ENCODE results near the gene GNB2. TPM values are rescaled to one million over a fixed set of nuclear protein-coding genes. Genes with fewer than 3 reads are reported as not detected.

The GNB2 gene
- total RNA-seq, 1 experiment from 2014 or later, result 174 TPM

DNA sequence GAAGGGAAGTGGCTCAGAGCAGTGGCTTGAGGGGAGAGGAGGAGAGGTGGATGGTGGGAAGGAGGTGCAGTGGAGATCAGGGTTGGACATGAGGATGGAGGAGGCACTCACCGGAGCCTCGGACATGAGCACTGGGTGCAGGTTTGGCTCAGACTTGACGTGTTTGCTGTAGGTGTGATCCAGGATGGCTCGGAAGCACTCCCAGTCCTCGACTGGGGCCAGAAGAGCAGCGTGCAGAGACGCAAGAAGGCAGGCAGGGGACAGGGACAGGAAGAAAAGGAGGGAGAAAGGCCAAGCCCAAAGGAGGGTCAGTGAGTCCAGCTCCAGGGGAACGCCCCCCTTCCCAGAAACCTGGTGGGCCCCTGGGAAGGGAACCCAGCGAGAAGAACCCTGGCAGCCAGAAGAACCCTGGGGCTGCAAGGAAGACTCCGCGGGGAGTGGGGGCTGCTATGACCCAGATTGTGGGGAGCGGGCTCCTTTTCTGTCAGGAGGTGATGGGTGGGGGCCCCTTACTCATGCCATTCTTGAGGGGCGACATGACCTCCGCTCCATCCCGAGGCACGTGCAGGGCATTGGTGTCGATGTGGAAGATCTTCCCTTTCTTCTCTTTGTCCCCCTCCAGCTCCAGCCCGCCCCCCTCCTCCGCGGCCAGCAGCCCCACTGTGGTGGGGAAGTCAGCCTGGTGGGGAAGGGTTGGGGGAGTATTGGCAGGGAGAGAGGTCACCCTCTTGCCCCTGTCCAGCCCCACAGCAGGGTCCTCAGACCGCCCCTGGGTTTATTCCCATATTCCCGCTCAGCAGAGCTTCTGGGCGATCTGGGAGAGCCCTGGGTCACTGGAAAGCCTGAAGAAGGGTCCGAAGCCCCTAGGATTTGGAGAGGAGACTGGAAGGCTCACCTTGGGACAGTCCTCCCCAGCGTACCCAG is 18.4 kb upstream of the GNB2 start:
- H3K36me3 Mint-ChIP-seq (ENCODE audit: insufficient read depth in 1 of 3, low read depth in 3 of 3), result no peaks in the 10 kb centered on the region
- Histone ChIP-seq H3K27me3 (ENCODE audit: insufficient read depth, low read length) (peaks cover 13% of the 10 kb centered on the region), H2AFZ (ENCODE audit: low read length) (no peak overlapping the region), H3K79me1 (ENCODE audit: insufficient read depth, low read depth, low read length, poor library complexity, severe bottlenecking) (no peaks in the 10 kb centered on the region), H3K27ac (ENCODE audit: insufficient read length, low read depth, low read length) (no peak overlapping the region), H3K18ac (ENCODE audit: insufficient read length, low read depth, low read length) (no peak overlapping the region), H2BK12ac (ENCODE audit: insufficient read length, low read depth, low read length) (no peak overlapping the region), H3K4me1 (ENCODE audit: insufficient read depth, low read length) (no peaks in the 10 kb centered on the region), H2BK20ac (ENCODE audit: low read depth, low read length, poor library complexity, severe bottlenecking) (no peak overlapping the region), H4K91ac (ENCODE audit: insufficient read length, low read depth, low read length) (no peak overlapping the region), H2BK15ac (ENCODE audit: low read depth, low read length) (no peak overlapping the region), H3K23me2 (ENCODE audit: insufficient read length, low read depth, low read length, poor library complexity, severe bottlenecking) (no peaks in the 10 kb centered on the region), H2BK5ac (ENCODE audit: insufficient read length, low read length) (no peak overlapping the region), H2AK5ac (ENCODE audit: insufficient read length, low read length) (no peak overlapping the region), H3T11ph (ENCODE audit: low read length) (no peak overlapping the region), H3K9me3 (ENCODE audit: control insufficient read depth, low read depth, low read length) (no peaks in the 10 kb centered on the region), H3K56ac (ENCODE audit: insufficient read length, low read depth, low read length) (no peak overlapping the region), H4K20me1 (ENCODE audit: control insufficient read depth, insufficient read depth, insufficient read length) (no peaks in the 10 kb centered on the region), H3K79me2 (ENCODE audit: insufficient read depth, low read length) (no peaks in the 10 kb centered on the region), H3K9ac (ENCODE audit: extremely low read depth, insufficient read length, low read length) (no peak overlapping the region), H2BK120ac (ENCODE audit: low read depth, low read length, poor library complexity, severe bottlenecking) (no peak overlapping the region), H3K4ac (ENCODE audit: low read depth, low read length) (no peak overlapping the region), H4K5ac (ENCODE audit: insufficient read length, low read depth, low read length) (no peak overlapping the region), H4K8ac (replicated peaks; ENCODE audit: insufficient read length, low read depth, low read length) (no peak overlapping the region), H3K4me2 (ENCODE audit: insufficient read depth, insufficient read length, low read length) (peak overlapping the region; percentile 44), H3K14ac (ENCODE audit: insufficient read depth, low read length) (no peak overlapping the region; the same call in 1 of the 2 replicates), H3K23ac (ENCODE audit: insufficient read length, low read depth, low read length) (no peak overlapping the region)
- no peaks in the 10 kb centered on the region for H3K9me3 Mint-ChIP-seq
- peaks cover 4 to 5% of the 10 kb centered on the region in 2 experiments; a peak in 3 of 4 replicates for H3K4me1 Mint-ChIP-seq
- no peak overlapping the region for H3K27ac Mint-ChIP-seq
- WGBS (ENCODE audit: extremely low coverage, insufficient read length, low lambda C conversion rate), result no CpG with 5 or more reads among the region's 25 CpGs
- no peak for DNase-seq
- H3K4me3 Mint-ChIP-seq, result peak overlapping the region; percentile 14 to 65
- TF ChIP-seq, protein P1, sequence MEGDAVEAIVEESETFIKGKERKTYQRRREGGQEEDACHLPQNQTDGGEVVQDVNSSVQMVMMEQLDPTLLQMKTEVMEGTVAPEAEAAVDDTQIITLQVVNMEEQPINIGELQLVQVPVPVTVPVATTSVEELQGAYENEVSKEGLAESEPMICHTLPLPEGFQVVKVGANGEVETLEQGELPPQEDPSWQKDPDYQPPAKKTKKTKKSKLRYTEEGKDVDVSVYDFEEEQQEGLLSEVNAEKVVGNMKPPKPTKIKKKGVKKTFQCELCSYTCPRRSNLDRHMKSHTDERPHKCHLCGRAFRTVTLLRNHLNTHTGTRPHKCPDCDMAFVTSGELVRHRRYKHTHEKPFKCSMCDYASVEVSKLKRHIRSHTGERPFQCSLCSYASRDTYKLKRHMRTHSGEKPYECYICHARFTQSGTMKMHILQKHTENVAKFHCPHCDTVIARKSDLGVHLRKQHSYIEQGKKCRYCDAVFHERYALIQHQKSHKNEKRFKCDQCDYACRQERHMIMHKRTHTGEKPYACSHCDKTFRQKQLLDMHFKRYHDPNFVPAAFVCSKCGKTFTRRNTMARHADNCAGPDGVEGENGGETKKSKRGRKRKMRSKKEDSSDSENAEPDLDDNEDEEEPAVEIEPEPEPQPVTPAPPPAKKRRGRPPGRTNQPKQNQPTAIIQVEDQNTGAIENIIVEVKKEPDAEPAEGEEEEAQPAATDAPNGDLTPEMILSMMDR (conservative IDR thresholded peaks at IDR 0.05), result no peak
- H3K27me3 Mint-ChIP-seq (ENCODE audit: low read depth), result peaks cover 73% of the 10 kb centered on the region
